GM13976 (cell line): Measurements from ENCODE around the gene WDFY4.

Source experiments
- DNase-seq: peaks from one replicate; pipeline ENCODE4 v3.0.0; 2012; ENCODE audit warnings: low spot score
- in situ Hi-C: fragments of 300-500 bp; cut with MboI; formaldehyde crosslinking; loops from one replicate; pipeline ENCODE4 v1.12.0; 2022; ENCODE audit warnings: low sequenced_read_pairs, mixed read lengths, inconsistent platforms; ENCODE audit not compliant: unreplicated experiment
- TF ChIP-seq, protein P1 (sequence below): IDR thresholded peaks from 2 replicates; pipeline ENCODE4 v1.5.1; 2012; ENCODE audit warnings: borderline replicate concordance, mild to moderate bottlenecking; ENCODE audit not compliant: insufficient read depth; ENCODE audit errors: extremely low read depth, missing control alignments, control extremely low read depth

The WDFY4 gene

DNA sequence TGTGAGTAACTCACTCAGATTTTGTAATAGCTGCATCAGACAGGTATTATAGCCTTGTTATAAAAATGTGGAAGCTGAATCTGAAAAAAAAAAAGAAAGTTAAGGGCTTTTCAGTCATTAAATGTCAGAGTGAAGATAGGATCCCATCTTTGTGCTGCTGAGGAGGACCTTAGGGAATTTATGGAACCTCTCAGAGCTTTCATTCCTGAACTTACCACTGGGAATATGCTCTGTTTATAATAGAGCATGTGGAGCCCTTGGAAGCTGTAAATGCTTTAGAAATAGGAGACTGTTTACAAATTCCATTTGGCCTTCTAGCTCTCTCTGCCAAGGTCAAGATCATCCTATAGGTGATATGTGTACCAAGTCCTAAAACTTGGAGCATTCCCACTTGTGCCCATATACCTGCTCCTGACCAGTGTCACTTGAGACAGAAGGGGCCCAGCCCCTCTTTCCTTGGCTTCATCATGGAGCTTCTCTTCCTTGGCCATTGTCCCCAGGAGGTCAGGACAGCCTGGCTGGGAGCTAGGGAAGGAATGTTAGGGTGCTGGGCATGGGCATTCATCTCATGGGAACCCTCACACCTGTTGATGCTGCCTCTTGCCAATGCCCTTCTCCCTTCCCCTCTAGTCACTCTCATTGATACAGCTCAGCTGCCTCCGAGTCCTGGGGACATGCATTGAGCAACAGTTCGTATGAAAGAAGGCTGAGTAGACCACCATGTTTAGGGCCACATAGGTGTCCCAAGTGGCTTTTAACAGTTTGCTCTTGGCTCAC, 149.7 kb downstream of the WDFY4 start:
- TF ChIP-seq, protein P1, sequence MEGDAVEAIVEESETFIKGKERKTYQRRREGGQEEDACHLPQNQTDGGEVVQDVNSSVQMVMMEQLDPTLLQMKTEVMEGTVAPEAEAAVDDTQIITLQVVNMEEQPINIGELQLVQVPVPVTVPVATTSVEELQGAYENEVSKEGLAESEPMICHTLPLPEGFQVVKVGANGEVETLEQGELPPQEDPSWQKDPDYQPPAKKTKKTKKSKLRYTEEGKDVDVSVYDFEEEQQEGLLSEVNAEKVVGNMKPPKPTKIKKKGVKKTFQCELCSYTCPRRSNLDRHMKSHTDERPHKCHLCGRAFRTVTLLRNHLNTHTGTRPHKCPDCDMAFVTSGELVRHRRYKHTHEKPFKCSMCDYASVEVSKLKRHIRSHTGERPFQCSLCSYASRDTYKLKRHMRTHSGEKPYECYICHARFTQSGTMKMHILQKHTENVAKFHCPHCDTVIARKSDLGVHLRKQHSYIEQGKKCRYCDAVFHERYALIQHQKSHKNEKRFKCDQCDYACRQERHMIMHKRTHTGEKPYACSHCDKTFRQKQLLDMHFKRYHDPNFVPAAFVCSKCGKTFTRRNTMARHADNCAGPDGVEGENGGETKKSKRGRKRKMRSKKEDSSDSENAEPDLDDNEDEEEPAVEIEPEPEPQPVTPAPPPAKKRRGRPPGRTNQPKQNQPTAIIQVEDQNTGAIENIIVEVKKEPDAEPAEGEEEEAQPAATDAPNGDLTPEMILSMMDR: no peak
- DNase-seq: no peak
- in situ Hi-C loops: no loop called here

DNA sequence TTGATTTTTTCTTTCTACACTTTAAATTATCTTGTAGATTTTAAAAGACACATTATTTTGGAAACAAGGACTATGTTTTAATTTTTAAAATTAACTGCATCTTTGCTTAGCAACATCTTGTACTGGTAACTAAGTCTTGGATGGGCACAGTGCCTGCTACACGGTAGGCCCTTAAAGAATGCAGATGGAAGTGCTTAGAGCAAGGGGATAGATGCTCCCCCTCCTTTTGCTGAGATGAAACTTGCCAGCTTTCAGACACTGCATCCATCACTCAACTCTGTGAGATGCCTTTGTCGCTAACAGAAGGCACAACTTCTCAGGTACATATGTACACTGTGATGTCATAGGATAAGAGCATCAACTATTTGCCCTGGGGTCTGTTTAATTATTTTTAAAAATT, 151.1 kb downstream of the WDFY4 start:
- DNase-seq: no peak
- TF ChIP-seq, protein P1: no peak
- in situ Hi-C loops: no loop called here

DNA sequence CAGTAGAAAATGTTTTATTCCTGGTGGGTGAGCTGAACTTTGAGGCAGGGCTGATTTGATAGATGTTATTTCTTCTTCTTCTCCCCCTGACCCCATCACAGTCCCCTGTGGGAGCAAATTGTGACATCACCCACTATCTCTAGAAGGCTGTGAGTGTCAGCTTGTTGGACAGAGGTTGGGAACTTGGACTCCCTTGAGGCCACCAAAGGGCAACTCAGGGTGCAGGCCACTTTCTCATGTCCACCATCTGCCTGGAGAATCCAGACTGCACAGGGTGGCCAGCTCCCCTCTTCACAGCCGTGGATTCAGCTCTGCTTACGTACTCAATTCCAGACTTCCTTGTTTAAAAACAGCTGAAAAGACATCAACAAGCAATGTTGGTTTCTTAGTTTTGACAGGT, 151.9 kb downstream of the WDFY4 start:
- no peak for DNase-seq
- in situ Hi-C loops: no loop called here
- TF ChIP-seq, protein P1: no peak

DNA sequence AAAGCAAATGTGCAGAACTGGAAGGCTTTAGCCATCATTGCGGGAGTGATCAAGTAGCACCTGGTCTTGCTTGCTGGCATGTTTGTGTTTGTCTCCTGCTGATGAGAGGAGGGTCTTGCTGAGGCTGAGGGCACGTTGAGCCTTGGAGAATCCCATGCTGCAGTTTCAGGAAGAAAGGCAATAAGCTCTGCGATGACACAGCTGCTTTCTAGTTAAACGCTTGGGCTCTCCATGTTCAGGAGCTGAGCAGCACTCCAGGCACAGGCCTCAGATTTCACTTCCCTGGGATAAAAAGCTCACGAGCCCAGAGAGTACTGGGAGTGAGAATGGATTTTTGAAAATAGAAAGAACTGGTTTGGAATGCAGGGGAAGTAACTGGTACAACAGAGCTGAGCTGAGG, 154.2 kb downstream of the WDFY4 start:
- DNase-seq: no peak
- in situ Hi-C loops: no loop called here
- TF ChIP-seq, protein P1: no peak

DNA sequence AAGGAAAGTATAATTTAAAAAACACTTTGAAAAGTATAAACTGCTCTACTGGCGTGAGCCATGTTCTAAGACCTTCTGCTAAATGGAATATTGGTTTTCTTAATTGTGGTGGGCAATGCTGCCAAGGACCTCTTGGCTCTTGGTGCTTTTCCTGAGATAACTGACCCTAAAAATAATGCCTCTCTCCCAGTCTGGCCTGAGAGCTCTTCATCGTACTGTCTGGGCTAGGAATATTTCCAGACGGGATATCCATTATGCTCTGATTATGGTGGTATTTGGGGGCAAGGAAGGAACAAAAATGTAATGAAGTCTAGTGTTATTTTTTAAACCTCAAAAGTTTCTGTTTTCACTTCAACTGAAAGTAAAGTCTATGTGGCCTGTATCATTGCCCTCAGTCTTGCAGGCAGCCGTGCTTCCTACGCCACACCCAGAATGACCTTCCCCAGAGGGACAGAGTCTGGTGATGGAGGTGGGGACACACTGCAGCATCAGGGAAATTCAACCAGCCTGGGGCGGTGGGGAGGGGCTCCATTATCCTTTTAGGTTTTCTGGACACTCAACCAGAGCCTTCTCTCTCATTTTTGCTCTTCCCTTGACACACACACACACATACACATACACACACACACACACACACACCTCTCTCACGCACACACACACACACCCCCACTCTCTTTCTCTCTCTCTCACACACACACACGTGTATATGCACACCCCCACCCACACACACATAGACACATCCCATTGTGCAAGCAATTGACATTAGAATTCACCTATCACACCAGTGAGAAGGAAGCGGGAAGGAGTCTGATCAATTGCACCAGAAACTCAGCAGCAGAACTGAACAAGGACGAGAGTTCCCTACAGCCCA, 155.4 kb downstream of the WDFY4 start:
- DNase-seq: no peak
- in situ Hi-C loops: no loop called here
- TF ChIP-seq, protein P1: no peak

DNA sequence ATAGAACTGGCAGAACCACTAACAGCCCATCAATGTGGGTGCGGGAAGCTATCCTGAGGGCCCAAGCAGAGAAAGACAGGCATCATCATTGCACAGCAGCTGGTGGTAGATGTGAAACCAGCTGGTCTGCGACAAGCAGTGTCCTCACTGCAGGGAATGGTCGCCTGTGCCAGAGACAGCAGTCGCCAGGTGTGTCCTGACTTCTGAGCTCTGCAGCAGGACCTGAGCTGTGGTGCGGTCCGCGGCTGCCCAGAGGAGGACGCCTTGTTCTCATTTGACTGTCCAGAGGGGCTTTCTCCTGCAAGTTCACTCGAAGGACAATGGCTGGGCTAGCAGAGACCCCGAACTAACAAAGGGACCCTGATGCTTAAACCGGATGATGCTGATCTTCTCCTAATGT, 157.6 kb downstream of the WDFY4 start:
- TF ChIP-seq, protein P1: no peak
- in situ Hi-C loops: no loop called here

More for the DNA sequence above, 157.6 kb downstream of the WDFY4 start:
- no peak for DNase-seq
